T47D (cell line): Measurements from ENCODE around the gene PRKAA1.
"Not testable (repeated sequence)": the region's sequence is repeated elsewhere in the genome, so short reads cannot be mapped to it uniquely, and the experiment has no call there.

ENCODE experiments used
- DNase-seq, 2 experiments: peaks; one replicate each; pipeline versions ENCODE4 v3.0.0 to v3.0.0-alpha.2; 2011 to 2012; ENCODE audit warnings: low read depth in 1 of 2, low spot score in 1 of 2
- JUND ChIP-seq: IDR thresholded peaks from 2 replicates; pipeline ENCODE4 v1.6.1; 2012; ENCODE audit warnings: low read depth
- in situ Hi-C: cut with HindIII; loops from 2 replicates; pipeline ENCODE4 v1.10.0; 2016; ENCODE audit warnings: low sequenced_read_pairs, low pct_unique_long_range_greater_than_20kb

Gene PRKAA1

DNA sequence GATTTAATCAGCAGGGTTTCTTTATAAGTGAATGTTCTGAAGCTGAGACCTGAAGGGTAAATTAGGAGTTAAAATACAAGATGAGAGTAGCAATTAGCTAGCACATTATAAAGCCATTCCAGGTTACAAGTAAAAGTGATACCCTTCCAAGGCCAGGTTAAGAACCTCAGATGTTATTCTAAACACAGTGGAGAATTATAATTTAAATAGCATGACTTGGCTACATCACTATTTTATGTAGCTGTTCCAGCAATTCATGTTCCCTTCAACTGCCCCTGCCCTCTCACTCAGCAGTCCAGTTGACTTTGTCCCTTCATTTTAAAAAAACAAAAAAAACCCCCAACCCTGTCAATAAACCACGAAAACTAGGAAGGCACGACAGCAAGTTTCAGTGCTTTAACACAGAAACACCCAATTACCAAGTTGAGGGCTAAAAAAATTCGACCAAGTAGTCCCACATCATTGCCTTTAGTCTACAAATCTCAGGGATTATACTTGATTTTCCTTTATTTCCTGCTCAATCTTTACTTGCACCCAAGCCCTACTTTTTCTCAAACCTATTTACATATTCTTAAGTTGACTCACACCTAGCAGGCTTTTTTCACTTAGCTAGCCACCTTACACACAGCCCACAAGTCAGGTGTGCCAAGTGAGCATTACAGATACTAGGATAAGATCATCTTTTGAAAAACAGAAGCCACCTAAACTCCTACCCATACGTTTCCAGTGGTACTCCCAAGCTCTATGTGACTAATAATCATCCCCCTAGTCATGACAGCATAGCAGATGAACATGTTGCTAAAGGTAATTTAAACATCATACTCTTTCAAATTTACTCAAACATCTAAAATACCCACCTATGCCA, 33.4 kb upstream of the PRKAA1 start:
- in situ Hi-C loops: no loop called here
- DNase-seq: no peak
- 0 out of 2 replicates have a peak, but pooled peaks have one; percentile 28 for TF ChIP-seq JUND

DNA sequence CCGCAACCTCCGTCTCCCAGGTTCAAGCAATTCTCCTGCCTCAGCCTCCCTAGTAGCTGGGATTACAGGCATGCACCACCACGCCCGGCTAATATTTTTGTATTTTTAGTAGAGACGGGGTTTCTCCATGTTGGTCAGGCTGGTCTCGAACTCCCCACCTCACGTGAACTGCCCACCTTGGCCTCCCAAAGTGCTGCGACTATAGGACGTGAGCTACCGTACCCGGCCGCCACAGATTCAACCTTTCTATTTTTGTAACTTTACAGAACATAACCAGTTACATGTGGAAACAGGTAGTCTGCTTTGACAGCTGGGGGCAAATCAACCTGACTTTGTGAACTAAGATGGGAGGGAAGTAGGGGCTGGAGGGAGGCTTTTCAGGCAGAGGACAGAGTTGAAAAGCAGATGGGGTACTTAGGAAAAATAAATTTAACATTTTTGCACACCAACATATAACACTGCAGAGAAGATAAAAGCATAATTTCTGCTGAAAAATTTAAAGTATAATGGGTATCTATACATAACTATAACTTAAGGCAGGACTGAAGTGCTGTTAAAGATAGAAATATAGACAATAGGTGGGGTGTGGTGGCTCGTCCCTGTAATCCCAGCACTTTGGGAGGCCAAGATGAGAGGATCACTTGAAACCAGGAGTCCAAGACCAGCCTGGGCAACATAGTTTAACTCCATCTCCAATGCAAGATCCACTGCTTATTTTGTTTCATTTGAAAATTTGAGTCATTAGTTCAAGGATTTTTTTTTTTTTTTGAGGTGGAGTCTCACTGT, 31.8 kb upstream of the PRKAA1 start:
- no peak for DNase-seq
- no peak for TF ChIP-seq JUND
- in situ Hi-C loops: no loop called here

DNA sequence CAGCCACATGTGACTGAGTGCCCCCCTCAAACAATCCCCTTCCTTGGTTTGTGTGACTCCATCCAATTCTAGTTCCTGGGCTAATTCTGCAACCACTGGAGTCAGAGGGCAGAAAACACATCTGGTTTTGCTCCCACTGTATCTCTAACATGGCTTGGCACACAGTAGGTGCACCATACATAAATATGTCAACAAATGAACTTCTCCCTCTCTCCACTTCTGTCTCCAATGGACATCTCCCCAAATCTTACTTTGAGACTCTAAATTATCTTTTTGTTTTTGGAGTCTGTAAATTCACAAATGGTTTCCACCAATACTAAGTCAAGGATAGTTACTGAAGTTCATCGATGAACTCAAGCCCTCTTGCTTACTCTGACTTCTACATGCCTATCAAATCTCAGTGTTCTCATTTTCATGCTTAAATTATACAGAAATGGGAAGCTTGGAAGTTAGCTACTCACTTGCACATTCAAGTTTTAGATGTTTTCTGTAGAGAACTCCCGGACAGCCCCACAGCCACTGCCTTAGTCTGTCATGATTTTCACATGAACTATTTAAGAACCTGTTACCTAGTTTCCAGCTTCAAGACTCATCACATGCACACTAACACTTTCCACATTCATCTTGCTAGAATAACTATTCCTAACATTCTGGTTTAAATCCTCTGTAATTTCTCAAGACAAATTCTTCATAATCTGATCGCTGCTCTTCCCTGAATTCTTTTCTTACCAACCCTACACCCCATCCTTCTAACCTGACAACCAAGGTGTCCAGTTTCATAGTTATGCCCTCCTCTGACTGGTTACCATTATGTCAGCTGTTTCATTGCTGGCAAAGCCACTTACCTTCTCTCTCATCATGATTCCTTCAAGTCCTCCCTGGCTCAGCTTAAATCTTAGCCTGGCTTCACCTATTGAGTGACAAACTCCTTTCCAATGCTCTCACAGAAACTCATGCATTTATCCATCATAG, 30.8 kb upstream of the PRKAA1 start:
- TF ChIP-seq JUND: no peak
- in situ Hi-C loops: no loop called here

DNA sequence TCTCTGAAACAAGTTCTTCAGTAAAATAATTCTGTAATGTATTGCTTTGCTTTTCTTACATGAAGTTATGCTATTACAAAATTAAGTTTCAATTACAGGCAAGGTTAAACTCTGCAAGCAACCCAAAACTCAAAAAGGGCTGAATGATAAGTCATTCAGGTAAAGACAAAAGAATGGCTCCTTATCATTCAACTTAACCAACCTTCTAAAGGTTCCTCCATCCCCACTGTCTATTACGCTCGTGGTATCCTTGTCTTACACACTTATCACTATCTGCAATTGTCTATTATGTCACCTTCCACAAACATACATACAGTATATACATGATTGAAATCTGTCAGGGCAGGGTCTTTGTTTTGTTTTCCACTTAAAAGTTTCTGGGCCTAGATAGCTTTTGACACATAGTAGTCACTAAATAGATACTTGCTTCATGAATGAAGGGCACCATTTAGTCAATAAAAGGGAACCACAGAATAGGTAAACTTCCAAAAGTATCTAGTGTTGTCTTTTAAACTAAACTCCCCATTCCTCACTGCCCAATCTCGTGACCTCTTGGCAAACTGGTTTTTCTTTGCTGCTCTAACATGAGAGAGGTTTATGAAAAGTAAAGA, 30.0 kb upstream of the PRKAA1 start:
- no peak for TF ChIP-seq JUND
- DNase-seq: no peak
- in situ Hi-C loops: no loop called here

More for the DNA sequence above, 30.8 kb upstream of the PRKAA1 start:
- peak in 1 of 2 experiments; percentile 65 for DNase-seq

DNA sequence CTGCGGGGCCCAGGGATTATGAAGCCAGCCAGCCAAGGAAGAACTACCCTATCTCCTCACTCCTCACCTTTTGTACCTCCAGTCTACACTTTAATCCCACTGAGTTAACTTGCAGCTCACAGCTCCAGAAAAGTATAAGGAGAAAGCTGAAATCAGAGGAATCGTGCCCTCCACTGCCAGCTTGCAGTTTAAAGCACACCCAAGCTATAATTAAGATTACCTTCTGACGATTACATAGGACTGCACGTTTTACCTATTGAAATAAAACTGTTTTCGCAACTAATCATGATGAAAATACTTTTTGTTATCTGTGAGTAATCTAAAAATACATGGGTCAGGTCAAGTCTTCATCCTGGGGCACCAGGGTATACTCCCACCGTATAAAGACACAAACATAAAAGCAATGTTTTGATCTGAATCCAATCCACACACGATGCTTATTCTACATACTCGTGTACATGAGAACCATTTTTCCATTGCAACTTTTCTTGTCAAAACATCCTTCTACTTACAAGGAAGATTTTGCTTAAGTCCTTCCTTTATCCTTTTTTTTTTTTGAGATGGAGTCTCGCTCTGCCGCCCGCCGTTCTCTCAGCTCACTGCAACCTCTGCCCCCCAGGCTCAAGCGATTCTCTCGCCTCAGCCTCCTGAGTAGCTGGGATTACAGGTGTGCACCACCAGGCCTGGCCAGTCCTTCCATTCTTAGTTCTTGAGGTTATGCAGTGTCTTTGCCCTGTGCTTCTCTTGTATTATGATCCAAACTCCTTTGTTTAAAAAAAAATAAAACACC, 29.2 kb upstream of the PRKAA1 start:
- in situ Hi-C loops: no loop called here
- TF ChIP-seq JUND: no peak
- no peak for DNase-seq

DNA sequence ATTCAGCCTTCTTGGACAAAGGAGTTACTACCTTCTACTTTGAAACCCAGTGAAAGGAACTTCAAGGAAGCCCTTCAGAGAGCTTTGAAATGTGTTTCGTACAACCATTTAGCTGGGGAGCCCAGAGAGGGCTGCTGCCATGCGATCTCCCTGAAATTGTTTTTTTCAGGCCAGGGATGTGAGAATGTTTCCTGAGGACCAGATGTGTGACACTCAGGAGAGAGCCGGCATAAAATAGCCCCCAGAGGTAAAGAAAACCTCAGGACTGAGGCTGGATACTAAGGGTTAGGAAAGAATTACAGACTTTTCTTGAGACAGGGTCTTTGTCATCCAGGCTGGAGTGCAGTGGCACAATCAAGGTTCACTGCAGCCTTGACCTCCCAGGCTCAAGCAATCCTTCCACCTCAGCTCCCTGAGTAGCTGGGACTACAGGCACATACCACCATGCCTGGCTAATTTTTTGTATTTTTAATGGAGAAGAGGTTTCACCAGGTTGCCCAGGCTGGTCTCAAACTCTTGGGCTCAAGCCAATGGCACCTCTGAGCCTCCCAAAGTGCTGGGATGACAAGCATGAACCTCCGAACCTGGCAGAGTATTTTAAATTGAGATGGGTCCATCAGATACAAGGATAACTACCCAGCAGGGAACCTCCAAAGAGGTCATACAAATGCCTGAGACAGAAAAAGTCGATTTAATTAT, 28.5 kb upstream of the PRKAA1 start:
- no peak for DNase-seq
- no peak for TF ChIP-seq JUND
- in situ Hi-C loops: no loop called here

DNA sequence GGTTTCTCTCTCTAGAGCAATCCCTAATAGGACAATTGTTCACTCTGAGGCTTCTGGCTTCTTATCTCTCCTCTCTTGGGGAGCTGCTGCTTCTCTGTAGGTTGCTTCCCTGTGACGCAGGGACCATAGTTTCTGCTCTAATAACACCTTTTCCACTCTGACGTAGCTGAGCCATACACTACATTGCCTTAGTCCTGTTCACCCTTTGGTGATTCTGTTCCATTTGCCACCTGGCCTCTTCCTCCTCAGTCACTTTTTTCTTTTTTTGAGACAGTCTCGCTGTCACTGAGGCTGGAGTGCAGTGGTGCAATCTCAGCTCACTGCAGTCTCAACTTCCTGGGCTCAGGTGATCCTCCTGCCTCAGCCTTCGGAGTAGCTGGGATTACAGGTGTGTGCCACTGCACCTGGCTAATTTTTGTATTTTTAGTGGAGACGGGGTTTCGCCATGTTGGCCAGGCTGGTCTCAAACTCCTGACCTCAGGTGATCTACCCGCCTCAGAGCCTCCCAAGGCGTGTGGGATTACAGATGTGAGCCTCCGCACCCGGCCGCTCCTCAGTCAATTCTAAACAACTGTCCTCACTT, 27.4 kb upstream of the PRKAA1 start:
- DNase-seq, in situ Hi-C loops: not testable (repeated sequence)

DNA sequence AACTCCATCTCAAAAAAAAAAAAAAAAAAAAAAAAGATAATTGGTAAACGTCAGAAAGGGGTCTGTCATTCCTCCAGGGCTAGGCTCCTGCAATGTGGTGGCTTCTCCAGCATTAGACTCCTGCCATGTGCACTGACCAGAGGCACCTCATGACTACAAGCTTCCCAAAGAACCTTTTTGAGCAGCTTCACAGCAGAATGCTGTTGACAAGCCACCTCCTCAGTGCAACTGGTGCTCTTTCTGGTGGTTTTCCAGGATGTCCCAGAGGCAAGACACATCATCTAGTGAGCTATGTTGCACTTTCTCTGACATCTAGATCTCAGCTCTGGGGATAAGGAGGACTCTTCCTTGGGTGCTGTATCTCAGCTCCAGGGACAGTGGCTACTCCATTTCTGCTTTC, 25.3 kb upstream of the PRKAA1 start:
- no peak for TF ChIP-seq JUND
- no peak for DNase-seq
- in situ Hi-C loops: no loop called here

DNA sequence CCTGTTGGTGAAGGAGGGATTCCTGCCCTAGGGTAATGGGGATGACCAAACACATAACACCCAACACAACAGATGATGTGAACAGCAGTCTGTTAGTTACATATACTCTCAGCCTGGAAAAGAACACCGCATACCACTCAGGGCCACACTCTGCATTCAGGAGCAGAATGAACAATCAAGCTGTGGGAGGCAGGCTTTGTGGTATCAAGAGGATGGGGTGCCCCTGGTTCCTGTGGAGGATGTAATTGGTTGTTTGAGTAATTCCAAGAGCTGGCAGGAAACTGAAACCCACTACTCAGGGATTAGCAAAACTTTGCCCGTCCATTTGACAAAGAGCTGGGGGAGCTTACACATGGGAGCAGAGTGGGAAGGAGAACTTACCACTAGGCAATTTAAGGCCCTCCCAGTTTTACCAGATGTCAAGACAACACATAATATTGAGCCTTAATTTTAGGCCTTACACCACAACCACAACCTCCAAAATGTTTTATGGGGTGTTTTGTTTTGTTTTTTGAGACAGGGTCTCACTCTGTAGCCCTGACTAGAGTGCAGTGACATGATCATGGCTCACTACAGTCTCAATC, 15.6 kb upstream of the PRKAA1 start:
- in situ Hi-C loops: no loop called here
- DNase-seq: no peak
- TF ChIP-seq JUND: no peak

DNA sequence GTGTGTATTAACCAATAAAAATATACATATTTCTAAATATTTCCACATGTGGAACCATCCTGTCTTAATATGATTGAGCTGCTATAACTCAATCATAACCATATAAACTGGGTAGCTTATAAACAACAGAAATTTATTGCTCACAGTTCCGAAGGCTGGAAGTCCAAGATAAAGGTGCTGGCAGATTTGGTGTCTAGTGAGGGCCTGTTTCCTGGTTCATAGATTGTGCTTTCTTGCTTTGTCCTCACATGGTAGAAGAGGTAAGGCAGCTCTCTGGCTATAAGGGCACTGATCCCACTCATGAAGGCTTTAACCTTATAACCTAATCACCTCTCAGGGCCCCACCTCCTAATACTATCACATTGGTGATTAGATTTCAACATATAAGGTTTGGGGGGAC, 14.0 kb upstream of the PRKAA1 start:
- no peak for DNase-seq
- in situ Hi-C loops: no loop called here
- TF ChIP-seq JUND: no peak
